Measurements from ENCODE around the gene CTIF. TPM values are rescaled to one million over a fixed set of nuclear protein-coding genes. Genes with fewer than 3 reads are reported as not detected.

CTIF gene
- total RNA-seq, 2 donors from 2014 or later: 7.9 to 8.2 TPM

- H3K4me1 Mint-ChIP-seq: peaks cover 43% of the 10 kb centered on the region
- H3K9me3 Mint-ChIP-seq: peaks cover 5% of the 10 kb centered on the region
- H3K27ac Mint-ChIP-seq: no peak overlapping the region
- peaks cover 28% of the 10 kb centered on the region for H3K36me3 Mint-ChIP-seq (ENCODE audit: low read depth)
- H3K27me3 Mint-ChIP-seq: no peaks in the 10 kb centered on the region
- ATAC-seq (replicated peaks): no peak
- H3K4me3 Mint-ChIP-seq: no peak overlapping the region
Observed at GRCh38 chr18:48824231-48824970, 285.6 kb downstream of the CTIF start.

GRCh38 chr18:48825101-48825745, 286.4 kb downstream of the CTIF start:
- no peaks in the 10 kb centered on the region for H3K27me3 Mint-ChIP-seq
- H3K9me3 Mint-ChIP-seq: peaks cover 5% of the 10 kb centered on the region
- H3K36me3 Mint-ChIP-seq (ENCODE audit: low read depth): peaks cover 28% of the 10 kb centered on the region
- no peak for ATAC-seq (replicated peaks)
- H3K4me3 Mint-ChIP-seq: no peak overlapping the region
- no peak overlapping the region for H3K27ac Mint-ChIP-seq
- peaks cover 41% of the 10 kb centered on the region for H3K4me1 Mint-ChIP-seq

- peaks cover 5% of the 10 kb centered on the region for H3K9me3 Mint-ChIP-seq
Observed at GRCh38 chr18:48826271-48826670, 287.4 kb downstream of the CTIF start.

GRCh38 chr18:48826806-48827205, 288.0 kb downstream of the CTIF start:
- Mint-ChIP-seq H3K27ac (no peak overlapping the region), H3K4me3 (no peak overlapping the region), H3K27me3 (no peaks in the 10 kb centered on the region), H3K36me3 (ENCODE audit: low read depth) (peaks cover 27% of the 10 kb centered on the region), H3K4me1 (peaks cover 40% of the 10 kb centered on the region), H3K9me3 (peaks cover 5% of the 10 kb centered on the region)
- no peak for ATAC-seq (replicated peaks)

More at GRCh38 chr18:48826271-48826670, 287.4 kb downstream of the CTIF start:
- Mint-ChIP-seq H3K27me3 (no peaks in the 10 kb centered on the region), H3K36me3 (ENCODE audit: low read depth) (peaks cover 26% of the 10 kb centered on the region), H3K27ac (no peak overlapping the region), H3K4me1 (peaks cover 40% of the 10 kb centered on the region), H3K4me3 (peak overlapping the region; percentile 8)
- no peak for ATAC-seq (replicated peaks)

- peaks cover 31% of the 10 kb centered on the region for H3K36me3 Mint-ChIP-seq (ENCODE audit: low read depth)
- no peaks in the 10 kb centered on the region for H3K27me3 Mint-ChIP-seq
- H3K4me1 Mint-ChIP-seq: peaks cover 37% of the 10 kb centered on the region
- no peak overlapping the region for H3K27ac Mint-ChIP-seq
- peaks cover 4% of the 10 kb centered on the region for H3K9me3 Mint-ChIP-seq
- no peak overlapping the region for H3K4me3 Mint-ChIP-seq
- ATAC-seq (replicated peaks): no peak
Observed at GRCh38 chr18:48827291-48828193, 288.7 kb downstream of the CTIF start.

- H3K4me3 Mint-ChIP-seq: no peak overlapping the region
- no peaks in the 10 kb centered on the region for H3K27me3 Mint-ChIP-seq
- no peak for ATAC-seq (replicated peaks)
- peaks cover 38% of the 10 kb centered on the region for H3K36me3 Mint-ChIP-seq (ENCODE audit: low read depth)
- no peak overlapping the region for H3K27ac Mint-ChIP-seq
- peaks cover 39% of the 10 kb centered on the region for H3K4me1 Mint-ChIP-seq
- no peaks in the 10 kb centered on the region for H3K9me3 Mint-ChIP-seq
Observed at GRCh38 chr18:48828194-48828545, 289.3 kb downstream of the CTIF start.

- Mint-ChIP-seq H3K27ac (no peak overlapping the region), H3K36me3 (ENCODE audit: low read depth) (peaks cover 44% of the 10 kb centered on the region), H3K27me3 (no peaks in the 10 kb centered on the region), H3K4me3 (no peak overlapping the region), H3K4me1 (peaks cover 40% of the 10 kb centered on the region), H3K9me3 (no peaks in the 10 kb centered on the region)
- no peak for ATAC-seq (replicated peaks)
Observed at GRCh38 chr18:48828691-48829442, 290.0 kb downstream of the CTIF start.

GRCh38 chr18:48829443-48830149, 290.8 kb downstream of the CTIF start:
- Mint-ChIP-seq H3K27me3 (no peaks in the 10 kb centered on the region), H3K4me3 (peak overlapping the region; percentile 86), H3K27ac (no peak overlapping the region), H3K4me1 (peaks cover 47% of the 10 kb centered on the region), H3K9me3 (no peaks in the 10 kb centered on the region), H3K36me3 (ENCODE audit: low read depth) (peaks cover 51% of the 10 kb centered on the region)
- no peak for ATAC-seq (replicated peaks)

- no peaks in the 10 kb centered on the region for H3K27me3 Mint-ChIP-seq
- peaks cover 42% of the 10 kb centered on the region for H3K4me1 Mint-ChIP-seq
- no peaks in the 10 kb centered on the region for H3K9me3 Mint-ChIP-seq
- peaks cover 52% of the 10 kb centered on the region for H3K36me3 Mint-ChIP-seq (ENCODE audit: low read depth)
- H3K4me3 Mint-ChIP-seq: peak overlapping the region; percentile 86
- peak overlapping the region; percentile 96 for H3K27ac Mint-ChIP-seq
- ATAC-seq (replicated peaks): no peak
Observed at GRCh38 chr18:48831113-48831759, 292.4 kb downstream of the CTIF start.

GRCh38 chr18:48831802-48832201, 293.0 kb downstream of the CTIF start:
- peaks cover 36% of the 10 kb centered on the region for H3K4me1 Mint-ChIP-seq
- no peaks in the 10 kb centered on the region for H3K9me3 Mint-ChIP-seq
- H3K27ac Mint-ChIP-seq: peak overlapping the region; percentile 96
- peaks cover 46% of the 10 kb centered on the region for H3K36me3 Mint-ChIP-seq (ENCODE audit: low read depth)
- H3K27me3 Mint-ChIP-seq: no peaks in the 10 kb centered on the region
- no peak for ATAC-seq (replicated peaks)
- peak overlapping the region; percentile 86 for H3K4me3 Mint-ChIP-seq

- peaks cover 44% of the 10 kb centered on the region for H3K36me3 Mint-ChIP-seq (ENCODE audit: low read depth)
- no peaks in the 10 kb centered on the region for H3K9me3 Mint-ChIP-seq
- H3K4me1 Mint-ChIP-seq: peaks cover 44% of the 10 kb centered on the region
Observed at GRCh38 chr18:48832938-48833700, 294.3 kb downstream of the CTIF start.

GRCh38 chr18:48833701-48834412, 295.0 kb downstream of the CTIF start:
- ATAC-seq (replicated peaks): peak; percentile 76
- Mint-ChIP-seq H3K9me3 (no peaks in the 10 kb centered on the region), H3K36me3 (ENCODE audit: low read depth) (peaks cover 44% of the 10 kb centered on the region), H3K27ac (peak overlapping the region; percentile 96), H3K27me3 (no peaks in the 10 kb centered on the region), H3K4me1 (peaks cover 52% of the 10 kb centered on the region), H3K4me3 (peak overlapping the region; percentile 86)

More at GRCh38 chr18:48832938-48833700, 294.3 kb downstream of the CTIF start:
- ATAC-seq (replicated peaks): peak; percentile 33
- Mint-ChIP-seq H3K4me3 (peak overlapping the region; percentile 86), H3K27me3 (no peaks in the 10 kb centered on the region), H3K27ac (peak overlapping the region; percentile 96)
